GM23338 (cell line): ENCODE measurements around the gene HARBI1.

Source experiments
- CREB1 ChIP-seq: fragments of 250-450 bp; sonication (Bioruptor Pico); IDR thresholded peaks from 2 replicates; pipeline ENCODE4 v1.5.0; 2020; ENCODE audit warnings: low read depth, mild to moderate bottlenecking, moderate library complexity
- CTCF ChIP-seq, 2 experiments: fragments of 200-600 bp in 1 of 2; sonication (generic) in 1 of 2; conservative IDR thresholded peaks; 2 replicates each; pipeline versions ENCODE4 v1.5.1 to v1.6.1; 2016 to 2017; ENCODE audit warnings: antibody characterized with exemption in 2 of 2, low read depth in 2 of 2, mild to moderate bottlenecking in 2 of 2, moderate library complexity in 1 of 2
- EZH2 ChIP-seq: fragments of 200-600 bp; sonication (generic); IDR thresholded peaks from one replicate; pipeline ENCODE4 v1.8.0; 2017; ENCODE audit warnings: antibody characterized with exemption, mild to moderate bottlenecking, low read depth; ENCODE audit not compliant: unreplicated experiment
- POLR2AphosphoS5 ChIP-seq: IDR thresholded peaks from 2 replicates; pipeline ENCODE4 v1.6.1; 2016; ENCODE audit warnings: antibody characterized with exemption, low read depth
- ZNF331 ChIP-seq: fragments of 250-450 bp; sonication (Bioruptor Pico); IDR thresholded peaks from 2 replicates; pipeline ENCODE4 v1.5.0; 2020; ENCODE audit warnings: low read depth, mild to moderate bottlenecking, moderate library complexity

DNA sequence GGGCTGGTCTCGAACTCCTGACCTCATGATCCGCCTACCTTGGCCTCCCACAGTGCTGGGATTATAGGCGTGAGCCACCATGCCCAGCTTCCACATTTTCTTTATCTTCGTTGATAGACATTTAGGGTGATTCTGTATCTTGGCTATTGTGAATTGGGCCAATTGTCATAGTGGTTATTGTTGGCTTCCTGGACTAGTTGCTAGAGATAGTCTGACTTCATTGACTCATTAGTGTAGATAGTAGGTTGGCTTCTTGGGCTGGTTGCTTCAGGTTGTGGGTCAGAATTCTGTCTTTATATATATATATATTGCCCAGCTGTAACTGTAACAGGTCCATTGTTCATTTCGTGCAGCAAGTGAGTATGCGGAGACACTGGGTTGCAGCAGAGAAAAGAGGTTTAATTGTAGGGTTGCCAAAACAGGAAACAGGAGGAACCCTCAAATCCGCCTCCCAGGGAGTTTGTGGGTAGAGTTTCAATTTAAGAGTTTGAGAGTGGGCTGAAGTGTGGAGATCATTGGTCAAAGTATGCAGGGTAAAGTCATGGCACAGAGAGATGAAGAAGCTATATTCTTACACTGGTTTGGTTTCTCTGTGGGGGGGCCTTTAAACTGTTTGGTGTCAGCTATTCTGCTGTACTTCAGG is 22.3 kb upstream of the HARBI1 start:
- TF ChIP-seq CTCF (conservative IDR thresholded peaks at IDR 0.05; ENCODE audit: low read depth in 2 of 2) (no peak), EZH2 (no peak), CREB1 (no peak), POLR2AphosphoS5 (no peak), ZNF331 (CRISPR knock-in tag) (no peak)
